SK-N-SH treated with all-trans-retinoic acid at 6 μM for 48 hours (cell line): ENCODE measurements around the gene TUT7.

ENCODE experiments used
- ARNTL ChIP-seq: fragments of 450-650 bp; formaldehyde crosslinking; IDR thresholded peaks from 2 replicates; pipeline ENCODE4 v1.5.0; 2020; ENCODE audit warnings: low read depth, mild to moderate bottlenecking, moderate library complexity, borderline replicate concordance
- ESRRG ChIP-seq: fragments of 250-450 bp; sonication (Bioruptor Pico); IDR thresholded peaks from 2 replicates; pipeline ENCODE4 v1.6.1; 2021; ENCODE audit warnings: mild to moderate bottlenecking
- GLIS3 ChIP-seq: fragments of 250-450 bp; sonication (Bioruptor Pico); IDR thresholded peaks from 2 replicates; pipeline ENCODE4 v1.5.0; 2020; ENCODE audit warnings: mild to moderate bottlenecking, moderate library complexity
- PPARA ChIP-seq: fragments of 250-450 bp; sonication (Bioruptor Pico); IDR thresholded peaks from 2 replicates; pipeline ENCODE4 v1.5.0; 2020; ENCODE audit warnings: mild to moderate bottlenecking, borderline replicate concordance
- RARB ChIP-seq: fragments of 250-450 bp; sonication (Bioruptor Pico); IDR thresholded peaks from 2 replicates; pipeline ENCODE4 v1.8.0; 2021; ENCODE audit warnings: mild to moderate bottlenecking, moderate library complexity
- SNAI2 ChIP-seq: fragments of 250-450 bp; sonication (Bioruptor Pico); IDR thresholded peaks from 2 replicates; pipeline ENCODE4 v1.5.0; 2020; ENCODE audit warnings: mild to moderate bottlenecking, moderate library complexity
- TCF4 ChIP-seq: fragments of 250-450 bp; sonication (Bioruptor Pico); IDR thresholded peaks from 2 replicates; pipeline ENCODE4 v1.8.0; 2021; ENCODE audit warnings: mild to moderate bottlenecking, moderate library complexity, borderline replicate concordance
- ZFP30 ChIP-seq: fragments of 450-650 bp; formaldehyde crosslinking; IDR thresholded peaks from 2 replicates; pipeline ENCODE4 v1.5.0; 2022; ENCODE audit warnings: mild to moderate bottlenecking, moderate library complexity
- ZNF565 ChIP-seq: fragments of 450-650 bp; formaldehyde crosslinking; conservative IDR thresholded peaks from 2 replicates; pipeline ENCODE4 v1.5.0; 2020; ENCODE audit warnings: low read depth, mild to moderate bottlenecking, moderate library complexity
- ZNF8 ChIP-seq: fragments of 450-650 bp; formaldehyde crosslinking; IDR thresholded peaks from 2 replicates; pipeline ENCODE4 v1.5.0; 2020; ENCODE audit warnings: mild to moderate bottlenecking, moderate library complexity
- TF ChIP-seq, protein P1 (sequence below): fragments of 250-450 bp; sonication (Bioruptor Pico); IDR thresholded peaks from 2 replicates; pipeline ENCODE4 v1.8.0; 2020; ENCODE audit warnings: mild to moderate bottlenecking, moderate library complexity, borderline replicate concordance
- TF ChIP-seq, protein P2 (sequence below): fragments of 250-450 bp; sonication (Bioruptor Pico); IDR thresholded peaks from 2 replicates; pipeline ENCODE4 v1.5.1; 2021; ENCODE audit warnings: mild to moderate bottlenecking, moderate library complexity
- TF ChIP-seq, protein P3 (sequence below): fragments of 250-450 bp; sonication (Bioruptor Pico); IDR thresholded peaks from 2 replicates; pipeline ENCODE4 v1.5.0; 2020; ENCODE audit warnings: mild to moderate bottlenecking, moderate library complexity
- TF ChIP-seq, protein P4 (sequence below): fragments of 250-450 bp; sonication (Bioruptor Pico); IDR thresholded peaks from 2 replicates; pipeline ENCODE4 v1.8.0; 2021; ENCODE audit warnings: low read depth, mild to moderate bottlenecking, moderate library complexity, borderline replicate concordance

DNA sequence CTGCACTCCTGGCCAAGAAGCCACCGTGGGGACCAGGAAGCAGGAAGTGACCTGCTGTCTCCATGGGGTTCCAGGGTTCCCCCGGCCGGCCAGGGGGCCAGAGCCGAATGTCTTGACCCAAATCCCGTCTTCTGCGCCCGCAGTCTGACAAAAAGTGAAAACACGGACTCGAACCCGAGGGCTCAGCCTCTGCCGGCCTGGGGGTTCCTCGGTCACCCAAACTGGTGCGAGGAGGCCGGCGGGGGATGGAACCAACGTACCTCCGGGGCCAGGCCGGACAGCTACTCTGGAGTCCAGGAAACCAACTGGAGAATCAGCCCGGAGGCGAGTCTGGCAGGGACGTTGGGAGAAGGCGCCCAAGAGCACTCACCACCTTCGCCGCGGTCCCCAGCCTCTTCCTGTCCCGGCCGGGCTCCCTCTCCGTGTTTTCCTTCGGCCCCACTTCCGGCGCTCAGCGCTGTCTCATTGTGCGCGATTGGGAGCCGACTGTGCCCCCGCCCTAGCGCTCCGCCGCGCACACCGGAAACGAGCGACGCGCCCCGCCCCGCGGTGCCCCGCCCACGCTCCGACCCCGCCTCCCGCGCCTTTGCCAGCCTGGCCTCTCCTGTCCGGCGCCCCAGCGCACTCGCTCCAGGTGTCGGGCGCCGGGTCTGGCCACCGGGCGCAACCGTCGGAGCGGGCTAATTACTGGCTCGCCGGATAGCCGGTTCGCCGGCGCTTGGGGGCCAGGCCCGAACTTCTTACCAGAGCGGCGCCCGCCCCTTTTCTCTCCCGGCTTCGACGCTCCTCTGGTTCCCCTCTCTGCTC is at the start of gene TUT7:
- TF ChIP-seq ARNTL (CRISPR knock-in tag): no peak
- TF ChIP-seq ZFP30: no peak
- TF ChIP-seq ZNF565 (CRISPR knock-in tag): no peak
- no peak for TF ChIP-seq RARB (CRISPR knock-in tag)
- TF ChIP-seq SNAI2 (CRISPR knock-in tag): no peak
- TF ChIP-seq GLIS3 (CRISPR knock-in tag): no peak
- TF ChIP-seq, protein P1, sequence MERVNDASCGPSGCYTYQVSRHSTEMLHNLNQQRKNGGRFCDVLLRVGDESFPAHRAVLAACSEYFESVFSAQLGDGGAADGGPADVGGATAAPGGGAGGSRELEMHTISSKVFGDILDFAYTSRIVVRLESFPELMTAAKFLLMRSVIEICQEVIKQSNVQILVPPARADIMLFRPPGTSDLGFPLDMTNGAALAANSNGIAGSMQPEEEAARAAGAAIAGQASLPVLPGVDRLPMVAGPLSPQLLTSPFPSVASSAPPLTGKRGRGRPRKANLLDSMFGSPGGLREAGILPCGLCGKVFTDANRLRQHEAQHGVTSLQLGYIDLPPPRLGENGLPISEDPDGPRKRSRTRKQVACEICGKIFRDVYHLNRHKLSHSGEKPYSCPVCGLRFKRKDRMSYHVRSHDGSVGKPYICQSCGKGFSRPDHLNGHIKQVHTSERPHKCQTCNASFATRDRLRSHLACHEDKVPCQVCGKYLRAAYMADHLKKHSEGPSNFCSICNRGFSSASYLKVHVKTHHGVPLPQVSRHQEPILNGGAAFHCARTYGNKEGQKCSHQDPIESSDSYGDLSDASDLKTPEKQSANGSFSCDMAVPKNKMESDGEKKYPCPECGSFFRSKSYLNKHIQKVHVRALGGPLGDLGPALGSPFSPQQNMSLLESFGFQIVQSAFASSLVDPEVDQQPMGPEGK (CRISPR knock-in tag): peak; percentile 45; the same call in 1 of the 2 replicates
- TF ChIP-seq, protein P2, sequence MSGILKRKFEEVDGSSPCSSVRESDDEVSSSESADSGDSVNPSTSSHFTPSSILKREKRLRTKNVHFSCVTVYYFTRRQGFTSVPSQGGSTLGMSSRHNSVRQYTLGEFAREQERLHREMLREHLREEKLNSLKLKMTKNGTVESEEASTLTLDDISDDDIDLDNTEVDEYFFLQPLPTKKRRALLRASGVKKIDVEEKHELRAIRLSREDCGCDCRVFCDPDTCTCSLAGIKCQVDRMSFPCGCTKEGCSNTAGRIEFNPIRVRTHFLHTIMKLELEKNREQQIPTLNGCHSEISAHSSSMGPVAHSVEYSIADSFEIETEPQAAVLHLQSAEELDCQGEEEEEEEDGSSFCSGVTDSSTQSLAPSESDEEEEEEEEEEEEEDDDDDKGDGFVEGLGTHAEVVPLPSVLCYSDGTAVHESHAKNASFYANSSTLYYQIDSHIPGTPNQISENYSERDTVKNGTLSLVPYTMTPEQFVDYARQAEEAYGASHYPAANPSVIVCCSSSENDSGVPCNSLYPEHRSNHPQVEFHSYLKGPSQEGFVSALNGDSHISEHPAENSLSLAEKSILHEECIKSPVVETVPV: no peak
- TF ChIP-seq TCF4 (CRISPR knock-in tag): no peak
- TF ChIP-seq PPARA: no peak
- TF ChIP-seq ESRRG: no peak
- TF ChIP-seq, protein P3, sequence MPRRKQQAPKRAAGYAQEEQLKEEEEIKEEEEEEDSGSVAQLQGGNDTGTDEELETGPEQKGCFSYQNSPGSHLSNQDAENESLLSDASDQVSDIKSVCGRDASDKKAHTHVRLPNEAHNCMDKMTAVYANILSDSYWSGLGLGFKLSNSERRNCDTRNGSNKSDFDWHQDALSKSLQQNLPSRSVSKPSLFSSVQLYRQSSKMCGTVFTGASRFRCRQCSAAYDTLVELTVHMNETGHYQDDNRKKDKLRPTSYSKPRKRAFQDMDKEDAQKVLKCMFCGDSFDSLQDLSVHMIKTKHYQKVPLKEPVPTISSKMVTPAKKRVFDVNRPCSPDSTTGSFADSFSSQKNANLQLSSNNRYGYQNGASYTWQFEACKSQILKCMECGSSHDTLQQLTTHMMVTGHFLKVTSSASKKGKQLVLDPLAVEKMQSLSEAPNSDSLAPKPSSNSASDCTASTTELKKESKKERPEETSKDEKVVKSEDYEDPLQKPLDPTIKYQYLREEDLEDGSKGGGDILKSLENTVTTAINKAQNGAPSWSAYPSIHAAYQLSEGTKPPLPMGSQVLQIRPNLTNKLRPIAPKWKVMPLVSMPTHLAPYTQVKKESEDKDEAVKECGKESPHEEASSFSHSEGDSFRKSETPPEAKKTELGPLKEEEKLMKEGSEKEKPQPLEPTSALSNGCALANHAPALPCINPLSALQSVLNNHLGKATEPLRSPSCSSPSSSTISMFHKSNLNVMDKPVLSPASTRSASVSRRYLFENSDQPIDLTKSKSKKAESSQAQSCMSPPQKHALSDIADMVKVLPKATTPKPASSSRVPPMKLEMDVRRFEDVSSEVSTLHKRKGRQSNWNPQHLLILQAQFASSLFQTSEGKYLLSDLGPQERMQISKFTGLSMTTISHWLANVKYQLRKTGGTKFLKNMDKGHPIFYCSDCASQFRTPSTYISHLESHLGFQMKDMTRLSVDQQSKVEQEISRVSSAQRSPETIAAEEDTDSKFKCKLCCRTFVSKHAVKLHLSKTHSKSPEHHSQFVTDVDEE (CRISPR knock-in tag): peak; percentile 8; the same call in 1 of the 2 replicates
- no peak for TF ChIP-seq ZNF8 (CRISPR knock-in tag)
- TF ChIP-seq, protein P4, sequence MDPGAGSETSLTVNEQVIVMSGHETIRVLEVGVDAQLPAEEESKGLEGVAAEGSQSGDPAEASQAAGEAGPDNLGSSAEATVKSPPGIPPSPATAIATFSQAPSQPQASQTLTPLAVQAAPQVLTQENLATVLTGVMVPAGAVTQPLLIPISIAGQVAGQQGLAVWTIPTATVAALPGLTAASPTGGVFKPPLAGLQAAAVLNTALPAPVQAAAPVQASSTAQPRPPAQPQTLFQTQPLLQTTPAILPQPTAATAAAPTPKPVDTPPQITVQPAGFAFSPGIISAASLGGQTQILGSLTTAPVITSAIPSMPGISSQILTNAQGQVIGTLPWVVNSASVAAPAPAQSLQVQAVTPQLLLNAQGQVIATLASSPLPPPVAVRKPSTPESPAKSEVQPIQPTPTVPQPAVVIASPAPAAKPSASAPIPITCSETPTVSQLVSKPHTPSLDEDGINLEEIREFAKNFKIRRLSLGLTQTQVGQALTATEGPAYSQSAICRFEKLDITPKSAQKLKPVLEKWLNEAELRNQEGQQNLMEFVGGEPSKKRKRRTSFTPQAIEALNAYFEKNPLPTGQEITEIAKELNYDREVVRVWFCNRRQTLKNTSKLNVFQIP (CRISPR knock-in tag): peak; percentile 28; the same call in 1 of the 2 replicates
